Bronchial epithelial cell (primary cell): ENCODE data around the gene CAMK2G. TPM values are rescaled to one million over a fixed set of nuclear protein-coding genes. Genes with fewer than 3 reads are reported as not detected.

Experiments
- DNase-seq: peaks from one replicate; pipeline ENCODE4 v3.0.0-alpha.2; 2010; ENCODE audit warnings: low read depth
- FAIRE-seq: peaks from 2 replicates; lab custom pipeline; 2011; peaks lifted over from hg19 to GRCh38; lab: Jason Lieb, UNC
- H3K27me3 ChIP-seq: 2 replicates; pipeline ENCODE4 v1.5.1; 2011; ENCODE audit warnings: low read length; ENCODE audit not compliant: control insufficient read depth, insufficient read depth
- H3K36me3 ChIP-seq: 2 replicates; pipeline ENCODE4 v1.5.1; 2011; ENCODE audit warnings: low read length; ENCODE audit not compliant: control insufficient read depth, insufficient read depth
- H3K4me3 ChIP-seq: 2 replicates; pipeline ENCODE4 v1.5.1; 2011; ENCODE audit warnings: mild to moderate bottlenecking, low read depth, low read length, control low read depth
- CTCF ChIP-seq: IDR thresholded peaks from 2 replicates; pipeline ENCODE4 v1.5.1; 2011; ENCODE audit warnings: mild to moderate bottlenecking, moderate library complexity, low read length, control low read depth, inconsistent platforms; ENCODE audit not compliant: insufficient read depth, severe bottlenecking
- total RNA-seq: library from RNA; depleted of rRNA; stranded (reverse); fragments of >200 nt; gene quantifications from 2 replicates; pipeline ENCODE4 v1.2.1, GENCODE V29; 2014

The CAMK2G gene
- total RNA-seq, 1 donor from 2014 or later: 13.4 TPM

DNA sequence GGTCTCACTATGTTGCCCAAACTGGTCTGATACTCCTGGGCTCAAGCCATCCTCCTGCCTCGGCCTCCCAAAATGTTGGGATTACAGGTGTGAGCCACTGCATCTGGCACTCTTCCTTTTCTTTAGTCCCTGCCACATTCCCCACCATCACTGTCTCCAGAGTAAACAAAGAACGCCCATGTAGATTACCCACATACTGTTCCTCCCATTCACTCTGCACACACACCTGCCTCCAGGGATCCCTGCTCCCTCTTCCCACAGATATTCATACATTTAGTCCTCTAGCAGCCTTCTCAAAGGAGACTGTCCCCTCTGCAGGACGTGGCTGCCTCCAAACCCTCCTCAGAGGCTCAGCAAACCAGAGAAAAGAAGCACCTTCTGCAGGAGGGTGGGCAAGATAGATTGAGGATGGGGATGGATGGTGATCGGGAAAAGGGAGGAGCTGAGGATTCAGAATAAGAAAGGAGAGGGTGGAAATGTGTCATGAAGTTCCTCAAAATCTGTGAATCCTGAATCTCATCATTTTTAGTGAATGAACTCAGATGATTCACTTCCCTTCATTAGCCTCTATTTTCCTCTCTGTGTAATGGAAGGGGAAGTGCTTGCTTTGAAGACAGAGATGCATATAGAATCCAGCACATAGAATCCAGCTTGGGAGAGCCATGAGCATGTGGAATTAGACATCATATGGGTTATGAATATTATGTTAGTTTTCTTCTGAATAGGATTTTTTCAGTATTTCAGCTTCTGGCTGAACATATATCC, 31.1 kb upstream of the CAMK2G start:
- TF ChIP-seq CTCF: no peak
- no peak for FAIRE-seq
- Histone ChIP-seq H3K4me3 (no peak overlapping the region), H3K36me3 (no peaks in the 10 kb centered on the region), H3K27me3 (no peaks in the 10 kb centered on the region)
- DNase-seq: no peak

GRCh38 chr10:73902351-73902750, 28.0 kb upstream of the CAMK2G start:
- Histone ChIP-seq H3K4me3 (no peak overlapping the region), H3K36me3 (no peaks in the 10 kb centered on the region), H3K27me3 (no peaks in the 10 kb centered on the region)
- TF ChIP-seq CTCF: no peak
- no peak for DNase-seq
- FAIRE-seq: no peak

DNA sequence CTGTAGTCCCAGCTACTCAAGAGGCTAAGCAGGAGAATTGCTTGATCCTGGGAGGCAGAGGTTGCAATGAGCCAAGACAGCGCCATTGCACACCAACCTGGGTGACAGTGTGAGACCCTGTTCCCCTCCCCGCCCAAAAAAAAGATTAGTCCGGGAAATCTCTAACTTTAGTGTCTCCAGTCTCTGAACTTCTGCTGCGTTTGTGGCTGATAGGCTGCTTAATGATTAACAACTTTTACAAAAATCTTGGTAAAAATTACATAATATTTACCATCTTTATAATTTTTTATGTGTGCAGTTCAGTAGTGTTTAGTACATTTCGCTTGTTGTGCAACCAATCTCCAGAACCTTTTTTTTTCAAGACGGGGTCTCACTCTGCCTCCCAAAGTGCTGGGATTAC, 26.9 kb upstream of the CAMK2G start:
- H3K27me3 ChIP-seq: no peaks in the 10 kb centered on the region
- DNase-seq (no peak), FAIRE-seq (no peak)

GRCh38 chr10:73900064-73900463, 25.7 kb upstream of the CAMK2G start:
- H3K4me3 ChIP-seq: no peak overlapping the region
- DNase-seq (no peak), FAIRE-seq (no peak)
- no peak for TF ChIP-seq CTCF
- H3K27me3 ChIP-seq: no peaks in the 10 kb centered on the region
- no peaks in the 10 kb centered on the region for H3K36me3 ChIP-seq

More for the DNA sequence above, 26.9 kb upstream of the CAMK2G start:
- TF ChIP-seq CTCF: no peak
- no peak overlapping the region for H3K4me3 ChIP-seq
- no peaks in the 10 kb centered on the region for H3K36me3 ChIP-seq

GRCh38 chr10:73899423-73899822, 25.1 kb upstream of the CAMK2G start:
- TF ChIP-seq CTCF: no peak
- no peak overlapping the region for H3K4me3 ChIP-seq
- no peaks in the 10 kb centered on the region for H3K36me3 ChIP-seq
- no peaks in the 10 kb centered on the region for H3K27me3 ChIP-seq
- DNase-seq (peak; percentile 98), FAIRE-seq (no peak)
